HUDEP-2 (cell line): ENCODE measurements around the gene PRUNE1.
A peak's percentile ranks its signal among the peaks of the same experiment; 100 is the strongest.

ENCODE experiments used
- DNase-seq, 76 experiments: peaks; one replicate each; lab custom pipeline; 2025; ENCODE audit not compliant: unreplicated experiment in 76 of 76; lab: John Stamatoyannopoulos, UW

The PRUNE1 gene

DNA sequence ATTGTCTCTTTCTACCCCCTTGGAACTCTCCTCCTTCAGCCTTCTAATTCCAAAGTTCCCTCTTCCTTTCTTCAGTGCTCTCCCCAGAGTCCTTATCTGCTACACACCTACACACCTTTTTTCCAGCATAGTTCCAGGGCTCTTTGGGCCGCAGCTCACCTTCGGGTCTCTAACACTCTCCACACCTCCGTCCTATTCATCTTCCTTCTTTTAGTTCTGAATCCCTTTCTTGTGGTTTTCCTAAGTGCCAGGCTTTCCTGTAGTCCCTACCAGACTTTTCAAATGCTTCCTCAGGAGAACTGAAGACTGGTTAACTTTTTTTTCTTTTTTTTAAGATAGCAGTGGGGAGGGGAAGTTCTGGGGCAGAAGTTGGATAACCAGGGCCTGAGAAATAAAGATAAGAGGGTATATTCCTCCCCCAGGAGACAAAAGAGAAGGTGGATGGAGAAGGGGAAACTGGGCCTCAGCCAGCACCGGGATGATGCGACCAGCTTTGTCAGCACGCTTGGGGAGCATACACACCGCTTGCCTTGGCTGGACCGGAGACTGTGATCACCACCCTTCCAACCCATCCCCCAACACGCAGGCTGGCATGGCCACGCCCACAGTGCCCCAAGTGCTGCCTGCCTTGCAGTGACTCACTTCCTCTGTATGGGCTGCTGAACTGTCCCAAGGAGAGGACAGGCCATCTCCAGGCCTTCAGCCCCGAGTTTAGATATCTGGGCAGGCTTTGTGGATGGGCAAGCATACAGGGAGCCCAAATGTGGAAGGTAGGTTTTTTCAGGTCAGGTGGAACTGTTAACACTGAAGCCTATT lies 31.2 kb upstream of the PRUNE1 start:
- DNase-seq: peak in 75 of 76 experiments; percentile 65 to 98 (median 95)

DNA sequence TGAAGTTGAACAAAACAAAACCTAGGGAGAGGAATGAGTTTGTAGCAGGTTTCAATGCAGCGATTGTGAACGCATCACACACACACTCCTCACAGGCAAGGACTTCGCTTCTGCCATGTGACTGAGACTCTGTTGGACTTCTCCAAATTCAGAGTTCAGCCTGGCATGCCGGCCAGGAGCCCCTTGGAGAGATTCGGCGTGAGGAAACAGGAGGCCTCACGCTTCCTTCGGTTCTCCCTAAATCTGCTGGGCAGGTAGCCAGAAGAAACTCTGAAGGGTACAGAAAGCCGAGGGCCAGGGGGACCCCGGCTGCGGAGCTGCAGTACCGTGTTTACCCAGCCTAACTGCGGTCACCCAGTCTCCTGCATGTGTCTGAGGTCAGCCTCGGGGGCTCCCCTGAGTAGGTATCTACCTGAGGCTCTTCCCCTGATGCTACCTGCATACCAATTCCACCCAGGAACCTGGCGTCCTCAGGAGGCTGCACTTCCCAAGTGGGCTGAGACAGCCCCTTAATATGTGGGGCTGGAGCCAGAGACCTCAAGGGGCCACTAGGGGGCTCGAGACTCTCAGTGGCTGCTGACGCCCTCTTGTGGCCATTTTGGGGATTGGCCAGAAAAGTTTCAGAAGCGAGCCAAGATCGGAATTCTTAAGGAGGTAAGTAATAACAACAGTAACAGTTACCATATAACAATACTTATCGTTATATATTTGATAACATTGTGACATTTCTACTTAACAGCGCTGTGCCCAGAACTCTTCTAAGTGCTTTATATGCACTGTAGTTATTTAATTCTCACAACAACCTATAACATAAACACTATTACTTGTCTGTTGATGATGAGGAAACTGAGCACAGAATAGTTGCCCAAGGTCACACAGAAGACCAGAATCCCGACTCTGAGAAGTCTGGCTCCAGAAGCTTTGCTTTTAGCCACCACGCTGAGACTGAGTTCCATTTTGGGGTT lies 28.9 kb upstream of the PRUNE1 start:
- peak in 72 of 76 experiments; percentile 23 to 88 (median 78) for DNase-seq

DNA sequence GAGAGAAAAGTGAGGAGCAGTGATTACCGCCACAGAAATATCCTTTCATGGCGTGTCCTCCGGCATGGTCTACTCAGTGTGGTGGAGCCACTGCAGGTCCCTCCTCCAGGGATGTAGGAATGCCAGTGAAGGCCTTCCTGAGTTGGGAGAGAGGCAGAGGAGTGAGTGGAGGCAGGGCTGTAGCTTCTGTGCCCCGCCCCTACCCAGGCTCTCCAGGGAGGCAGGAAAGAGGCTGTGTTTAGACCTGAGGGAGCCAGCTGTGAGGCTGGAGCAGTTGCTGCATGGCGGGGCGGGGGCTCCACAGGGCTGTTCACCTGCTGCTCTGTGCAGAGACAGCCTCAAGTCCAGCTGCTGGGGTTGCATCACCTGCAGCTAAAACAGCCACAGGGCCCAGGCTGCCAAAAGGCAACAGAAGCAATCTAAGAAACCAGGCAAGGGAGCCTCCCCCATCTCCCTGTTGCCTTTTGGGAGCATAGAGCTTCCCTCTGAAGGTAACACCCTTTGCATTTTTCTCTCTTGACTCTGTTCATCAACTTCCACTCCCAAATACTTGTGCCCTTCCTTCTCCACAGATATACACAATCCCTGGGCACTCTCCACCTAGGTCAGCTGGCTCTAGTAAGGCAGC lies 27.0 kb upstream of the PRUNE1 start:
- DNase-seq: peak in 1 of 76 experiments; percentile 3

DNA sequence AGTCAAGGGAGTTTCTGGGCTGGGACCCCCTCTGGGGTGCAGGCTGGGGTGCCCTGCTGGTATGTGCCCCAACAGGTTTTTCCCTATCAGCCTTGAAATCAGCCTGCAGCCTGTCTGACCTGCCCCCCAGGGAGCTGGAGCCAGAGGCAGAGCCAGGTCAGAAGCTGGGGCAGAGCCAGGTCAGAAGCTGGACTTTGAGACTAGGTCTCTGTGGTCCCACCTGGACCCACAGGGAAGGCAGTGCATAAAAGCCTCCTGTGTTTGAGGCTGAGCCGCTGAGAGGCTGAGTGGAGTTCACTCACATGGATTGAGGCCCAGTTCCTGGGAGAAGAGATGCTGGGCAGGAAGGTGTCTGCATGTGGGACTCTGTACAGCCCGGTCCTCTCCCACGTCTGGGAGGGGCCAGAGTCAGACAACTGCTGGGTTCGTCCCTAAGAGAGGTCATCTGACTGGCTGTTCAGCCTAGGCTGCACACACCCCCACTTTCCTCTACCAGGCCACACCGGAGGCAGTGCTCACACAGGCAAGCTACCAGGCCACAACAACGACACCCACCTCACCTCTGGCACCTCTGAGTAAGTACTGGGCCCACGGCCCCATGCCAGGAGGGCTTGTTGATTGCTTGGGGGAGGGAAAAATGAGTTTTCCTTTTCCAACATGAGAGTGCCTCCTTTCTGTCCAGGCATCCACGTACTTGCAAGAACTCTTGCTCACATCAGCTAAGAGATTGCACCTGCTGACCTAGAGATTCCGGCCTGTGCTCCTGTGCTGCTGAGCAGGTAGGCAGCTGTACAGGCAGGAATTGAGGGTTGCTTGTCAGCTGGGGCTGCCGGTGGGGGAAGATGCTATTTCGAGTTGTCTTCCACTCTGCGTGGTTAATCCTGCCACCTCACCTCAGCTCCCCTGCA lies 26.2 kb upstream of the PRUNE1 start, which contains the start of gene ANXA9:
TSS of gene ANXA9 (plus strand) at position 488 of the 908 bp plus-strand sequence. CDS start 814 bp downstream, outside the sequence.
- DNase-seq: peak in 71 of 76 experiments; percentile 8 to 83 (median 62)

DNA sequence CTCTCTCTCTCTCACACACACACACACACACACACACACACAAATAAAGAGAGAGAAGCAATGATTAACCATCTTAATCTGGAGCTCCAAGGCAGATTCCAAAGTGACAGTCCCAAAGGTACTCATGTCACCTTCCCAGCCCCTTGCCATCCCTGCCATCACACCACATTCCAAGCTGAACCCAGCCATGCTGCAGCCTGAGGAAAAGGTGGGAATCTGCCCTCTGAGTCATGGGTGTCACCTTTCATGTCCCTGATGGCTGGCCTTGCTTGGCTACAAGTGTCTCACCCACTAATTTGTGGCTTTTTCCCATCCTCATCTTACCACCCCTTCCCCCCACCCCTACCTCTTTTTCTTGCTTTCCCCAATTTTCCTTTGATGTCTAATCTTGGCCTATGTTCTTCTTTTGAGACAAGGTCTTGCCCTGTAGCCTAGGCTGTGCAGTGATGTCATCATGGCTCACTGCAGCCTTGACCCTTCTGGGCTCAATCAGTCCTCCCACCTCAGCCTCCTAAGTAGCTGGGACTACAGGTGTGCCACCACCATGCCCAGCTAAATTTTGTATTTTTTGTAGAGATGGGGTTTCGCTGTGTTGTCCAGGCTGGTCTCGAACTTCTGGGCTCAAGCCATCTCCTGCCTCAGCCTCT lies 22.9 kb upstream of the PRUNE1 start:
- DNase-seq: no peak

DNA sequence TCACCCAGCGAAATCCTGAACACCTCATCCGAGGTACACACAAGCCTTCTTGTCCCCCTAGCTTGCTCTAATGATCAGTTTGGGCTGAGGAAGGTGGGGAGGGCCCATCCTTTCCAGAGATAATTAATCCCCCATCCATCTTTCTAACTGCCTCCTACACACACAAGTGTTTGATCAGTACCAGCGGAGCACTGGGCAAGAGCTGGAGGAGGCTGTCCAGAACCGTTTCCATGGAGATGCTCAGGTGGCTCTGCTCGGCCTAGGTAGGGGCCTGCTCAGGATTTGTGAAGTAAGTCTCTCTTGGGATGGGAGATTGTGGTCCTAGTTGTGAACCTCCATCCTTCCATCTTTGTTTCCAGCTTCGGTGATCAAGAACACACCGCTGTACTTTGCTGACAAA lies 20.3 kb upstream of the PRUNE1 start:
- DNase-seq: no peak

DNA sequence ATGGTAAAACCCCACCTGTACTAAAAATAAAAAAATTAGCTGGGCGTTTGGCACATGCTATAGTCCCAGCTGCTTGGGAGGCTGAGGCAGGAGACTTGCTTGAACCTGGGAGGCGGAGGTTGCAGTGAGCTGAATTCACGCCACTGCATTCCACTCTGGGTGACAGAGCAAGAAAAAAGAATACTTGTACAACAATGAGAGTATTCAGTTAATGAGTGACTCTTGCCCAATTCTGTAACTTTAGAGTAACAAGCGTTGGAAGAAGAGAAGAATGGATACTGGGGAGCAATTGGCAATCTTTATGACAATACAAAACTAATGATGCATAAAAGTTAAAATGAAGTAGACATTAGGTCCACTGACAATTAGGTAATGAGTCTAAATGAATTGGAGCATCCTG lies 15.6 kb upstream of the PRUNE1 start:
- DNase-seq: no peak

DNA sequence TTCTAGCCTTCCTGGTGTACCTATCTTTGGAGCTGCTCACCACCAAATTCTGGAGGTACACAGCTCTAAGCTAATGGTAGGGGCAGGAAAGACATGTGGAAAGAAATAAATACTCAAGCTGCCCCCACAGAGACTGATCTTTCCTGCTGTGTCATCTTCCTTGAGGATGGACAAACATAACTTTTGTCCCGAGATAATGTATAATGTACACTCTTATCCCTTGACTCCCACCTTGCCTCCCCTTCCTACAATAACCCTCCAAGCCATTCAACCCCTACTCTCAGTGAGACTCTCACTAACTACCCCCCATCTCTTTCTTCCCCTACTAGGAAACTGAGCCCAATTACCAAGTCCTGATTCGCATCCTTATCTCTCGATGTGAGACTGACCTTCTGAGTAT lies 14.0 kb upstream of the PRUNE1 start:
- DNase-seq: no peak

DNA sequence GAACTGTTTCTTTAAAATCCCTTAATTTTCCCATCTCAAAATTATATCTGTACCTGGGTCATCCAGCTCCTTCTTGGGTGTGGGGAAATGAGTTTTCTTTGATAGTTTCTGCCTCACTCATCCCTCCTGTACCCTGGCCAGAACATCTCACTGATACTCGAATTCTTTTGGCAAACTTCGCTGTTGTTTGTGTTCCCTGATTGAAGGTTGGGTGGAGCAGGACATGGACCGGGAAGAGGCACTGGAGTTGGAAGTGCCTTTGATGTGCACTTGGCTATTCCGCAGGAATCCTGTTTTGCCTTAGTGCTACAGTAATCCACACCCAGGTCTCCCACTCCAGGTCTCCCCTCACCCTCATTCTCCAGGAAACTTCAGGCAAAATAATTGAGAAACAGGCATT lies 12.8 kb upstream of the PRUNE1 start:
- DNase-seq: no peak

DNA sequence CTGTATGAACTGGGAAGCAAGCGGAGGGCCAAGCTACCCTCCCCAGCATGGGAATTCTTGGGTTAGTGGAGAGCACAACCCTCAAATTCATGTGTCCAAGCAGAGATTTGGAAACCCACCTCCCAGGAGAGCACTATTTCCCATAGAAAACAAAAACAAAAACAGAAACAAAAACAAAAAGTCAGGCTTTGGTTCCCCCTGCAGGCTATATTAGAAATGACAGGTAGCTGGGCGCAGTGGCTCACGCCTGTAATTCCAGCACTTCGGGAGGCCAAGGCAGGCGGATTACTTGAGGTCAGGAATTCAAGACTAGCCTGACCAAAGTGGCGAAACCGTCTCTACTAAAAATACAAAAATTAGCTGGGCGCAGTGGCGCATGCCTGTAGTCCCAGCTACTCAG lies 12.4 kb upstream of the PRUNE1 start:
- DNase-seq: peak in 14 of 76 experiments; percentile 9 to 37 (median 18)

DNA sequence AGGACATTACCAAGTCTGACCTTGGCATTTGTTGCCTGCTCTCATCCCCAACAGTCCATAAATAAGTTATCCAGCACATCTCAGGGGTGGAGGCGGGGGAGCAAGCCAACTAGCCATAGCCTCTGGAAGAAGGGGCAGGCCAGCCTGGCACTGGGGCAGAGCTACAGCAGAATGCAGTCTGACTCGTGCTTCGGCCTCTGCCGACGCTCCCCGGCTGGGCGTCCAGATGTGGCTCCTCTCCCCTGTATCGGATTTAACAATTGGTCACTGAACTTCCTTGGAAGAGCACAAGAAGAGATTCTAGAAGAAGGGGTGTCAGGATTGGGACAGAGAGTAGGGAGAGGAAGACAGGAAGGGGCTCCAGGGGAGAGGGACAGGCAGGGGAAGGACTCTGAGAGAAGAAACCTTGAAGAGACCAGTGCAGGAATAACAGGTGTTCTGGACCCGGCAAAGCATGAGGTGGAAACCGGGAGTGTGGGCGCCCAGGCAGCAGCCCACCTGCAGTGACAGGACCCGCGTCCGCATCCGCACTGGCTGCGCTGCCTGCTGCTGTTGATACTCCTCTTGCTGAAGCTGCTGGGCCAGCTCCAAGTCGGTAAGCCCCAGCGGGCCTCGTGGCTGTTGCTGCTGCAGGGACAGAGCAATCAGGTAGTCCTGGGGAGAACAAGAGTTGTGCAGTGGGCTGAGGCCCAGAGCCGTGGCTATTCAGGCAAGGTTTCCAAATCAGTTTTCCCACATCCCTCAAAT lies 10.9 kb upstream of the PRUNE1 start:
- no peak for DNase-seq

DNA sequence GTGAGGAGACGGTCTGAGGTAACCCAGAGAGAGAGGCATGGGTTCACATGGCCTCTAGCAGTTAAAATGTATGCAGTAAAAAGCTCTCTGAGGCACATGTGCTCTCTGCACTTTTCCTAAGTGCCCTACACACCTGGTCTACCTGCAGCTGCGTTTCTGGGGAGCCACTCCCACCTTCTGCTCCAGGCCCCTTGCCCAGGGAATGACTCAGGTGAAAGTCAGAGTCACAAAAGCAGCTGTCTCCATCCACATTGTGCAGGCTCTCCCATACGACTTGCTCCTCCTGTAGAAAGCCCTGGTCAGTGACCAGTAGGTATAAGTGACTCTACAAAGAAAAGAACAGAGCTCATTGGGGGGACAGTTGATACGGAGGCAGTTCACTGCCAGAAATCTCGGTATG lies 10.3 kb upstream of the PRUNE1 start:
- no peak for DNase-seq

DNA sequence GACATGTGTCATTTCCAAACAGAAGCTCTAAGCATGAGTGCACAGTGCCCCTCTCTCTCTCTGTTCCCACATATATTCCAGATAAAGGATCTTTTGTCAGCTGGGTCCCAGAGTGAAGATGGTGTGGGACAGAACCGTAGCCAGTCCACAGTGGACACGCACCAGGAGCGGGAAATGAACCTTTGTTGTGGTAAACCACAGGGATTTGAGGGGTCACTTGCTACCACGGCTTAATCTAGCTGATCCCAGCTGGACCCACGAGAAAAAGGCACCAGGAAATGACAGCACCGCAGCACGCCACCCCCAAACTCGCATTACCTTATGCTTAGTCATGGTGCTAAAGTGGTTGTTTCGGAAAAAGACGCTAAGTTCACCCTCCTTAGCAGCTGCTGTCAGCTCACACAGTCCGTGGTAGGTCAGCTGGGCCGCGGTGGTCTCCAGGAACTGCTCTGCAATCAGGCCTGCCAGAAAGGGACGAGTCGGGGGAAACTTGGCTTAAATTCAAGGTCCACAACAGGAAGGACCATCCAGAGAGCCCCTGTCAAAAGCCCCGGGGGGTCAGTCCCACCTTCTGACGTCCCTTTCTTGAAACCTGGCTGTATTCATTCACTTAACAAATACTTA lies 9.1 kb upstream of the PRUNE1 start:
- no peak for DNase-seq

DNA sequence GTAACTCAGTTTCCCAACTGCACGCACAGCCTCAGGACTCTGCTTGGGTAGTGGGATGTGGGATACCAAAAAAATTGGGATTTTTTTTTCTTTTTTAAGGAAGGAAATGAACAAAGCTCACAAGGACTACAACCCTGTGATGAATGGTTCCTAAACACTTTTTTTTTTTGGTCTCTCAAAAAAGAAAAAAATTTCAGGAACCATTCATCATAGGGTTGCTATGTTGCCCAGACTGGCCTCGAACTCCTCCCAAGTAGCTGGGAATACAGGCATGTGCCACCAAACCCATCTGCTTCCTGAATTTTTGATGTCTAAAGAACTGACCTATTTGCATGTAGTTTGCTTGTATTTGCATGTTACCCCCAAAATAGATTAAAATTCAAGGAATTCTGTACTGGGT lies 8.3 kb upstream of the PRUNE1 start:
- no peak for DNase-seq

DNA sequence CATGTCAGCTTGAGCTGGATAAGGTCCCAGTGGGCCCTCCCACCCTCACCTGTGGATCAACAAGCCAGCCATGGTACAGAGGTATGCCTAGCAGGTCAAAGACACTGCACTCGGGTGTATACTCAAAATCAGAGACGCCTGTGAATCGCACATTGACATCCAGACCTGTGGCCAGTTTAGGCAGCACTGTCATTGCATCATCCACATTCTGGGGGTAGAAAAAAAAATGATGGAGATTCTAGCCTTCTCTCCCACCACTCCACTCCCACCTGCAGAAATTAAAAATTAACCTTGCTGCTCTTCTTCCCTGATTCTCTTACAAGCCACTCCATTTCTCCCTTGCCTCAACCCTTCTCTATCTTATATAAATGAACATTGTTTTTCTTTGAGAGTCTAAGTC lies 7.8 kb upstream of the PRUNE1 start:
- no peak for DNase-seq

DNA sequence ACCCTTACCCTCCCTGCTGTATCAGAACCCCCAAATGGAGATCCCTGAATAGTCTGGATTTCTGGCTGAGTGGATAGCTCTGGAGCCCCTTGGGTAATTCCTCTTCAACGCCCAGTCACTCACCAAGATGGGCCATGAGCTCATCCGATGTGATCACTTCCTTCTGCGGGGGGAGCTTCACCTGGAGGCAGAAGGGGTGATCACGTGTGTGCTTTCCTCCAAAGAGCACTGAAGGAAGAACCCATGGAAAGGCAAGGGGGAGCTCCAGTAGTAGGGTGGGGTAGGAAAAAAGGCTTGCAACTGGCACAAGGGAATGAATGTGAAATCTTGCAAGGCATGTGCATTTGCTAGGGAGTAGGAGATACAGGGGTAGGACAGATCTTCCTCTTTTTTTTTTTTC lies 6.6 kb upstream of the PRUNE1 start:
- DNase-seq: no peak

DNA sequence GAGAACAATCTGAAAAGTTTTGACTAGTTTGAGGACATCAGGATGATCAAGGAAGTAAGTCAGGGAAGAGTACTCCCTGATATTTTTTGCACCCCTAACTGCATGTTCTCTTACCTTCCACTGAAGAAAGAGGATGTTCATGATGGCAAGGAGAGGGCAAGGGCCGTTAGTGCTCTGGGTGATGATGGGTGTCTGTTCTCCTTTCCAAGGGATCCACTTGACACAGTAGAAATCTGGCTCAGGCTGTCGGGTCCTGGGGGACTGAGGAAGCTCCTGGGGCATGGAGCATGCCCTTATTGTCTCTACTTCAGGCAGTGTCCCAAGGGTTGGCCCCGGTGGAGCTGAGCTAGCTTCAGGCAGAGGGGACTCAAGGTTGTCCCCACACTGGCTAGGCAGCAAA lies 6.2 kb upstream of the PRUNE1 start:
- no peak for DNase-seq

DNA sequence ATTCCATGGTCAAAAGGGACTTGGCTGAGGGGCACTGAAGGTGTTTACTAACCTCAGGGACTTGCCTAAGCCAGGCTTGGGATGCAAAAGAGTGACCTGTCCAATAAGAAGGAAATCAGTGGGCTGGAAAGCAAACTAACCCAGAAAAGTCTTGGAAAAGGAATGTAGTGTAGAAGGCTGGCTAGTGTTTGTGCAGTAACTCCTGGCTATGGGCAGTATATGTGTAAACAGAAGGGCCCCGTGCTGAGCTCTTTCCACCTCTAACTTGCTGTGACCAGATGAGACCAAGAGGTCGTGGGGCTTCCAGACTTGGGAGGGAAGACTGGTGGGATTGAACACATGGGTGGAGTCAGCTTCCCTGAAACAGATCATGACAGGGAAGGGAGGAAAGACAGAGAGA lies 5.6 kb upstream of the PRUNE1 start:
- no peak for DNase-seq
